Panc1 (cell line): ENCODE results near the gene PDE3A. TPM values are rescaled to one million over a fixed set of nuclear protein-coding genes. Genes with fewer than 3 reads are reported as not detected.
"Not testable (repeated sequence)": the region's sequence is repeated elsewhere in the genome, so short reads cannot be mapped to it uniquely, and the experiment has no call there.

Experiments used
- ATAC-seq: fragments of 200-7000 bp; cut with Tn5 transposase; 2 replicates; pipeline ENCODE4 v1.9.1; 2020; ENCODE audit warnings: mild to moderate bottlenecking, moderate library complexity
- BruUV-seq: library from RNA; stranded (reverse); fragments of 400-500 nt; replicated peaks from 2 replicates; lab custom pipeline; 2021; lab: Mats Ljungman, UMichigan
- CTCF ChIA-PET: fragments of 300-600 bp; sonication (Branson Sonifier 250); formaldehyde crosslinking; loops from one replicate; lab custom pipeline; 2022; ENCODE audit warnings: antibody characterized with exemption; lab: Charles Lee
- POLR2A ChIA-PET: fragments of 300-600 bp; sonication (Branson Sonifier 250); formaldehyde crosslinking; loops from one replicate; lab custom pipeline; 2022; ENCODE audit warnings: antibody characterized with exemption; lab: Charles Lee
- DNase-seq: peaks from one replicate; pipeline ENCODE4 v3.0.0-alpha.2; 2010; ENCODE audit warnings: low read depth, low spot score
- H3K27ac ChIP-seq: 2 replicates; pipeline ENCODE4 v1.5.1; 2011; ENCODE audit warnings: mild to moderate bottlenecking, low read length, inconsistent platforms
- H3K27me3 ChIP-seq: fragments of 200-500 bp; sonication (Bioruptor generic); 2 replicates; pipeline ENCODE4 v1.6.0; 2014; ENCODE audit warnings: low read length, inconsistent platforms; ENCODE audit not compliant: control insufficient read depth, insufficient read depth
- H3K36me3 ChIP-seq: fragments of 200-500 bp; sonication (Bioruptor generic); 2 replicates; pipeline ENCODE4 v1.5.1; 2014; ENCODE audit warnings: inconsistent platforms, mild to moderate bottlenecking, low read length, moderate library complexity; ENCODE audit not compliant: control insufficient read depth, insufficient read depth
- H3K4me1 ChIP-seq: 2 replicates; pipeline ENCODE4 v1.5.1; 2011; ENCODE audit warnings: inconsistent platforms, mild to moderate bottlenecking, low read length, moderate library complexity; ENCODE audit not compliant: control insufficient read depth, insufficient read depth
- H3K4me3 ChIP-seq, 2 experiments: 2 replicates each; pipeline ENCODE4 v1.5.1; 2011 to 2012; ENCODE audit warnings: low read depth in 2 of 2, low read length in 2 of 2, mild to moderate bottlenecking in 2 of 2, inconsistent platforms in 1 of 2, moderate library complexity in 1 of 2
- H3K9me3 ChIP-seq: fragments of 200-500 bp; sonication (Bioruptor generic); 2 replicates; pipeline ENCODE4 v1.5.1; 2014; ENCODE audit warnings: low read depth, mild to moderate bottlenecking, inconsistent platforms, low read length, moderate library complexity; ENCODE audit not compliant: control insufficient read depth, insufficient read depth
- CTCF ChIP-seq: fragments of 450-650 bp; IDR thresholded peaks from 2 replicates; pipeline ENCODE4 v1.5.1; 2017; ENCODE audit warnings: mild to moderate bottlenecking
- POLR2AphosphoS5 ChIP-seq: IDR thresholded peaks from 2 replicates; pipeline ENCODE4 v1.6.1; 2012; ENCODE audit warnings: mild to moderate bottlenecking, low read depth, low read length, moderate library complexity
- SIN3A ChIP-seq: IDR thresholded peaks from 2 replicates; pipeline ENCODE4 v1.6.1; 2012; ENCODE audit warnings: low read depth, mild to moderate bottlenecking, low read length, moderate library complexity, borderline replicate concordance; ENCODE audit not compliant: insufficient read depth
- TCF7L2 ChIP-seq: IDR thresholded peaks from 2 replicates; pipeline ENCODE4 v1.6.1; 2011; ENCODE audit warnings: mild to moderate bottlenecking, low read depth, low read length, inconsistent platforms
- in situ Hi-C: cut with HindIII; loops from 2 replicates; pipeline ENCODE4 v1.10.0; 2016; ENCODE audit warnings: low sequenced_read_pairs, low pct_unique_long_range_greater_than_20kb
- intact Hi-C: fragments of 100-400 bp; cut with micrococcal nuclease; formaldehyde crosslinking; loops from one replicate; pipeline ENCODE4 v1.10.0; 2022; ENCODE audit not compliant: unreplicated experiment
- total RNA-seq: library from RNA; stranded (reverse); gene quantifications from one replicate; pipeline ENCODE4 v1.2.1, GENCODE V29; 2021; ENCODE audit not compliant: unreplicated experiment
- TF ChIP-seq, protein P1 (sequence below), 2 experiments: IDR thresholded peaks; 2 replicates each; pipeline ENCODE4 v1.6.1; 2011 to 2012; ENCODE audit warnings: low read depth in 2 of 2, control low read depth in 1 of 2, low read length in 1 of 2, mild to moderate bottlenecking in 1 of 2, moderate library complexity in 1 of 2; ENCODE audit not compliant: insufficient read depth in 1 of 2

Gene PDE3A
- total RNA-seq, 1 experiment from 2014 or later = 0.03 TPM

GRCh38 chr12:20549108-20549719 lies 180.9 kb downstream of the PDE3A start:
- DNase-seq (no peak), ATAC-seq (no peak)
- H3K27me3 ChIP-seq = no peaks in the 10 kb centered on the region
- intact Hi-C loops = no loop called here
- H3K9me3 ChIP-seq = no peaks in the 10 kb centered on the region
- no TSS peak for BruUV-seq
- TF ChIP-seq POLR2AphosphoS5 (no peak), CTCF (peak; percentile 48; the same call in 1 of the 2 replicates), SIN3A (no peak)
- ChIA-PET CTCF (no interaction called here), POLR2A (no interaction called here)
- no peak overlapping the region for H3K4me3 ChIP-seq
- no peaks in the 10 kb centered on the region for H3K4me1 ChIP-seq
- no peaks in the 10 kb centered on the region for H3K36me3 ChIP-seq
- in situ Hi-C loops = no loop called here
- no peak overlapping the region for H3K27ac ChIP-seq

GRCh38 chr12:20551742-20552442 lies 183.6 kb downstream of the PDE3A start:
- H3K27ac ChIP-seq, H3K27me3 ChIP-seq, POLR2A ChIA-PET, ATAC-seq, intact Hi-C loops, H3K4me1 ChIP-seq, H3K9me3 ChIP-seq, H3K36me3 ChIP-seq, BruUV-seq, DNase-seq, in situ Hi-C loops, H3K4me3 ChIP-seq, CTCF ChIA-PET: not testable (repeated sequence)

GRCh38 chr12:20552586-20552985 lies 184.2 kb downstream of the PDE3A start:
- POLR2A ChIA-PET, in situ Hi-C loops, H3K9me3 ChIP-seq, DNase-seq, BruUV-seq, H3K4me1 ChIP-seq, H3K4me3 ChIP-seq, H3K36me3 ChIP-seq, H3K27ac ChIP-seq, ATAC-seq, CTCF ChIA-PET, H3K27me3 ChIP-seq, intact Hi-C loops: not testable (repeated sequence)

GRCh38 chr12:20555015-20555414 lies 186.7 kb downstream of the PDE3A start:
- in situ Hi-C loops = no loop called here
- no peaks in the 10 kb centered on the region for H3K4me1 ChIP-seq
- no TSS peak for BruUV-seq

More at GRCh38 chr12:20555015-20555414, 186.7 kb downstream of the PDE3A start:
- Histone ChIP-seq H3K4me3 (no peak overlapping the region), H3K9me3 (no peaks in the 10 kb centered on the region), H3K27me3 (no peaks in the 10 kb centered on the region), H3K27ac (no peak overlapping the region), H3K36me3 (no peaks in the 10 kb centered on the region)
- CTCF ChIA-PET = no interaction called here
- POLR2A ChIA-PET = no interaction called here
- no peak for ATAC-seq
- intact Hi-C loops = no loop called here
- no peak for DNase-seq
- TF ChIP-seq, protein P1, sequence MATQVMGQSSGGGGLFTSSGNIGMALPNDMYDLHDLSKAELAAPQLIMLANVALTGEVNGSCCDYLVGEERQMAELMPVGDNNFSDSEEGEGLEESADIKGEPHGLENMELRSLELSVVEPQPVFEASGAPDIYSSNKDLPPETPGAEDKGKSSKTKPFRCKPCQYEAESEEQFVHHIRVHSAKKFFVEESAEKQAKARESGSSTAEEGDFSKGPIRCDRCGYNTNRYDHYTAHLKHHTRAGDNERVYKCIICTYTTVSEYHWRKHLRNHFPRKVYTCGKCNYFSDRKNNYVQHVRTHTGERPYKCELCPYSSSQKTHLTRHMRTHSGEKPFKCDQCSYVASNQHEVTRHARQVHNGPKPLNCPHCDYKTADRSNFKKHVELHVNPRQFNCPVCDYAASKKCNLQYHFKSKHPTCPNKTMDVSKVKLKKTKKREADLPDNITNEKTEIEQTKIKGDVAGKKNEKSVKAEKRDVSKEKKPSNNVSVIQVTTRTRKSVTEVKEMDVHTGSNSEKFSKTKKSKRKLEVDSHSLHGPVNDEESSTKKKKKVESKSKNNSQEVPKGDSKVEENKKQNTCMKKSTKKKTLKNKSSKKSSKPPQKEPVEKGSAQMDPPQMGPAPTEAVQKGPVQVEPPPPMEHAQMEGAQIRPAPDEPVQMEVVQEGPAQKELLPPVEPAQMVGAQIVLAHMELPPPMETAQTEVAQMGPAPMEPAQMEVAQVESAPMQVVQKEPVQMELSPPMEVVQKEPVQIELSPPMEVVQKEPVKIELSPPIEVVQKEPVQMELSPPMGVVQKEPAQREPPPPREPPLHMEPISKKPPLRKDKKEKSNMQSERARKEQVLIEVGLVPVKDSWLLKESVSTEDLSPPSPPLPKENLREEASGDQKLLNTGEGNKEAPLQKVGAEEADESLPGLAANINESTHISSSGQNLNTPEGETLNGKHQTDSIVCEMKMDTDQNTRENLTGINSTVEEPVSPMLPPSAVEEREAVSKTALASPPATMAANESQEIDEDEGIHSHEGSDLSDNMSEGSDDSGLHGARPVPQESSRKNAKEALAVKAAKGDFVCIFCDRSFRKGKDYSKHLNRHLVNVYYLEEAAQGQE (IDR thresholded peaks at IDR 0.05; ENCODE audit: insufficient read depth in 1 of 2, low read depth in 2 of 2, low read length in 1 of 2) = no peak
- no peak for TF ChIP-seq POLR2AphosphoS5
- TF ChIP-seq CTCF = no peak
- no peak for TF ChIP-seq TCF7L2
- TF ChIP-seq SIN3A = no peak
